Uterus (tissue), 4 donors: ENCODE data around the gene SPEF2. TPM values are rescaled to one million over a fixed set of nuclear protein-coding genes. Genes with fewer than 3 reads are reported as not detected.

Experiments
- DNase-seq, 2 donors: peaks; one replicate each; pipeline ENCODE4 v3.0.0-alpha.2; 2019 to 2020
- H3K27ac ChIP-seq, 2 donors: fragments of 200-600 bp; sonication (generic); 1 replicate in 1 of 2; 2 replicates in 1 of 2; pipeline ENCODE4 v1.5.1; 2016 to 2018
- H3K27me3 ChIP-seq, 2 donors: fragments of 200-600 bp; sonication (generic); one replicate each; pipeline ENCODE4 v1.5.1; 2018 to 2019; ENCODE audit warnings: control low read depth in 1 of 2
- H3K36me3 ChIP-seq, 2 donors: fragments of 200-600 bp; sonication (generic); one replicate each; pipeline ENCODE4 v1.5.1; 2019; ENCODE audit warnings: control low read depth in 1 of 2
- H3K4me1 ChIP-seq, 2 donors: fragments of 200-600 bp; sonication (generic); one replicate each; pipeline ENCODE4 v1.5.1; 2018 to 2019; ENCODE audit warnings: control low read depth in 1 of 2
- H3K4me3 ChIP-seq, 2 donors: fragments of 200-600 bp; sonication (generic); 1 replicate in 1 of 2; 2 replicates in 1 of 2; pipeline ENCODE4 v1.5.1; 2018 to 2019; ENCODE audit warnings: mild to moderate bottlenecking in 1 of 2
- H3K9me3 ChIP-seq, 2 donors: fragments of 200-600 bp; sonication (generic); one replicate each; pipeline ENCODE4 v1.5.1; 2019; ENCODE audit warnings: control low read depth in 1 of 2
- CTCF ChIP-seq, 4 experiments: fragments of 200-600 bp in 2 of 4; fragments of 450-650 bp in 2 of 4; sonication (generic) in 2 of 4; IDR thresholded peaks; one replicate each; pipeline ENCODE4 v1.5.1; 2016 to 2019; ENCODE audit warnings: antibody characterized with exemption in 4 of 4, mild to moderate bottlenecking in 2 of 4, moderate library complexity in 1 of 4
- POLR2A ChIP-seq, 2 donors: fragments of 450-650 bp; IDR thresholded peaks; one replicate each; pipeline ENCODE4 v1.6.1; 2016; ENCODE audit warnings: antibody characterized with exemption in 2 of 2, mild to moderate bottlenecking in 1 of 2, moderate library complexity in 1 of 2
- intact Hi-C: fragments of 100-400 bp; cut with DNase I; formaldehyde crosslinking; loops from one replicate; pipeline ENCODE4 v1.15.1; 2023; ENCODE audit warnings: low total_unique reads
- total RNA-seq, 4 donors: library from RNA; depleted of rRNA in 3 of 4; stranded (reverse); fragments of >200 nt in 3 of 4; gene quantifications; one replicate each; pipeline versions ENCODE4 v1.1.0 to v1.2.4, GENCODE V29; 2014 to 2023
- donor health status: DM: yes; HTN: yes; CAD: no.

Gene SPEF2
- total RNA-seq, 4 donors from 2014 or later, result 3.3 to 71.0 (median 20.9) TPM

GRCh38 chr5:35755966-35756365, 138.3 kb downstream of the SPEF2 start:
- Histone ChIP-seq H3K9me3 (no peaks in the 10 kb centered on the region), H3K4me3 (no peak overlapping the region), H3K36me3 (no peaks in the 10 kb centered on the region), H3K27me3 (no peaks in the 10 kb centered on the region), H3K27ac (no peak overlapping the region), H3K4me1 (no peaks in the 10 kb centered on the region)
- DNase-seq, result no peak
- TF ChIP-seq POLR2A (IDR thresholded peaks at IDR 0.05) (no peak), CTCF (IDR thresholded peaks at IDR 0.05) (no peak)
- intact Hi-C loops, result no loop called here

GRCh38 chr5:35758151-35758724, 140.6 kb downstream of the SPEF2 start:
- Histone ChIP-seq H3K27ac (no peak overlapping the region), H3K4me1 (no peaks in the 10 kb centered on the region), H3K9me3 (no peaks in the 10 kb centered on the region), H3K36me3 (no peaks in the 10 kb centered on the region), H3K4me3 (no peak overlapping the region), H3K27me3 (no peaks in the 10 kb centered on the region)
- TF ChIP-seq CTCF (IDR thresholded peaks at IDR 0.05) (no peak), POLR2A (IDR thresholded peaks at IDR 0.05) (no peak)
- intact Hi-C loops, result no loop called here
- no peak for DNase-seq

DNA sequence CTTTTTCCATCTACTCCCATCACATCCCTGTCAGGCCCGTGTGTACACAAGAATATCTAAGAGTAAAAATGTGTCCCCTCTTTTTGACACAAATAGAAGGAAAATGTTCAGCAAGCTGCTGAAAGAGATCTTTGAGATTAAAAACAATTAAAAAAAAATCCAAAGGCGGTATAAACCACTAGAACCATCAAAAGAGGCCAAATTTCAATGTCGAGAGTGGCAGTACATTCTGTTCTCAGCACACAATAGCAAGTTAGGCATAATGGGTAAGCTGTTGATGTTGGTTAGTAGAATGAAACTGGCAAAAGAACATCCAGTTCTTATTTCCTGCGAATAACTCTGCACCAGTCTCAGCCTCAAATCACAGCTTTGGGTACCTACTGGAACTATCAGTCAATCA, 143.9 kb downstream of the SPEF2 start:
- no peak overlapping the region for H3K27ac ChIP-seq
- intact Hi-C loops, result no loop called here
- no peaks in the 10 kb centered on the region for H3K9me3 ChIP-seq
- no peaks in the 10 kb centered on the region for H3K4me1 ChIP-seq
- DNase-seq, result no peak
- TF ChIP-seq CTCF (IDR thresholded peaks at IDR 0.05) (no peak), POLR2A (IDR thresholded peaks at IDR 0.05) (no peak)
- no peaks in the 10 kb centered on the region for H3K36me3 ChIP-seq
- H3K27me3 ChIP-seq, result no peaks in the 10 kb centered on the region
- no peak overlapping the region for H3K4me3 ChIP-seq

DNA sequence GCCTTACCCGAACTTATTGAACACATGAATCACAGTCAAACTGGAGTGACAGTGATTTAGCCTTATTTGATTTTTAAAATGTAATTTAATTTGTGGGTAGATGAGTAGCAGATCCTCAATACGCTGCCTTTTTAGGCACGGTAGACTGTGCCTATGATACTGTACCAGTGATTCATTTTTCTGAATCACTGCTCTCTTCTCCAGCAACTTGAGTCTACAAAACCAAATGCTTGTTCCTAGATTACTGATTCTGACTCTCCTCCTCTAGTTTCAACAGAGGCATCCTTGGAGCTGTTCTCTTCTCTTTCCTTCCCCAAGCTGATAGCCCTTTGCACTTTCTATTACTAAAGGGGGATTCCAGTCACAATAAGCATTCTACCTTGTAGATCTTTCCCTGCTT, 144.7 kb downstream of the SPEF2 start:
- no peak overlapping the region for H3K4me3 ChIP-seq
- H3K27ac ChIP-seq, result no peak overlapping the region
- TF ChIP-seq POLR2A (IDR thresholded peaks at IDR 0.05) (no peak), CTCF (IDR thresholded peaks at IDR 0.05) (no peak)
- no peak for DNase-seq
- no peaks in the 10 kb centered on the region for H3K9me3 ChIP-seq
- no peaks in the 10 kb centered on the region for H3K36me3 ChIP-seq
- no peaks in the 10 kb centered on the region for H3K4me1 ChIP-seq
- H3K27me3 ChIP-seq, result no peaks in the 10 kb centered on the region
- intact Hi-C loops, result no loop called here

GRCh38 chr5:35765921-35766320, 148.3 kb downstream of the SPEF2 start:
- Histone ChIP-seq H3K27ac (no peak overlapping the region), H3K27me3 (no peaks in the 10 kb centered on the region), H3K36me3 (no peaks in the 10 kb centered on the region), H3K9me3 (no peaks in the 10 kb centered on the region), H3K4me3 (no peak overlapping the region), H3K4me1 (no peaks in the 10 kb centered on the region)
- no peak for DNase-seq
- intact Hi-C loops, result no loop called here
- TF ChIP-seq POLR2A (IDR thresholded peaks at IDR 0.05) (no peak), CTCF (IDR thresholded peaks at IDR 0.05) (no peak)
